NK-92 (cell line): ENCODE measurements around the gene CFAP206.

ENCODE experiments used
- DNase-seq: peaks from one replicate; lab custom pipeline; 2025; ENCODE audit not compliant: unreplicated experiment; lab: John Stamatoyannopoulos, UW

CFAP206 gene, protein sequence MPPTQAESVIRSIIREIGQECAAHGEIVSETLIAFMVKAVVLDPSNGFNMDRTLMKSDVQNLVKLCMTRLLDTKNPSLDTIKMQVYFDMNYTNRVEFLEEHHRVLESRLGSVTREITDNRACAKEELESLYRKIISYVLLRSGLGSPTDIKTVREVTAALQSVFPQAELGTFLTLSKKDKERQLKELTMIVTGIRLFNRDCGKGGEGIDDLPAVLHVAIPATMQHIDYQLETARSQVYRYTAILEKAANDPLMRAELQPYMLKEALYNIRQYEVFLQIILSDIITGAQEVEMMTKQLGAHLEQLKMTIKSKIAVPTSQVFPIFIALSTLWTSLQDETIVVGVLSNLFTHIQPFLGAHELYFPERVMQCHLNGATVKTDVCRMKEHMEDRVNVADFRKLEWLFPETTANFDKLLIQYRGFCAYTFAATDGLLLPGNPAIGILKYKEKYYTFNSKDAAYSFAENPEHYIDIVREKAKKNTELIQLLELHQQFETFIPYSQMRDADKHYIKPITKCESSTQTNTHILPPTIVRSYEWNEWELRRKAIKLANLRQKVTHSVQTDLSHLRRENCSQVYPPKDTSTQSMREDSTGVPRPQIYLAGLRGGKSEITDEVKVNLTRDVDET

GRCh38 chr6:87407901-87408720, at the start of gene CFAP206:
CFAP206 (plus strand) TSS chr6:87407972; CDS start chr6:87409840, 1,868 bp downstream.
- DNase-seq, result no peak

DNA sequence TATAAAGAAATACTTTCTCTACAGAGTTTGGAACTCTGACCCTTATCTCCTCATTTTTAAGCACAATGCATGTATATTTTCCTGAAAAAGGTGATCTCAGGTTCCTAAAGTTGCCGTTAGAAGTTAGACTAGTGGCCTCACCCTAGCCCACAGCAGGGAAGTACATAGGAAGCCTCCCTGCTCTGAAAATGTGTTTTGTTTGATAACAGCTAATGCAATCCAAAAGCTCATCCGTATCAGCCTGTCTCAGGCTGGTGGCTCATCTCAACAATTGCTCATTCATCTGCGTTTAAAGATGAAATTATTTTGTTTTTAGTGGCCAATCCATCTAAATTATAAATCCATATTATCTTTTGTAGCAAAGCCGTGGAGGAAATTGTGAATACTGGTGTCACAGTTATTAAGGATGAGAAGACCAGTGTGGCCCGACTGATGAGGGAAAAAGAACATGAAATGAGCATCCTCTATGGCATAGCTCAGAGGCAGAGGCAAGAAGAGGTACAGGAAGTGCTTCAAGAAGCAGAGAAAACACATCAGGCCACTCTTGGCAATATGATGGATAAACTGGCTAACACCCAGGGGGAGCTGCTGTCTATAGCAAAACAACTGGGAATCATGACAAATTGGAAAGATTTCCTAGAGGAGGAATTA, 43.0 kb upstream of the CFAP206 start:
- DNase-seq, result no peak

GRCh38 chr6:87366072-87366827, 41.5 kb upstream of the CFAP206 start:
- DNase-seq, result no peak

DNA sequence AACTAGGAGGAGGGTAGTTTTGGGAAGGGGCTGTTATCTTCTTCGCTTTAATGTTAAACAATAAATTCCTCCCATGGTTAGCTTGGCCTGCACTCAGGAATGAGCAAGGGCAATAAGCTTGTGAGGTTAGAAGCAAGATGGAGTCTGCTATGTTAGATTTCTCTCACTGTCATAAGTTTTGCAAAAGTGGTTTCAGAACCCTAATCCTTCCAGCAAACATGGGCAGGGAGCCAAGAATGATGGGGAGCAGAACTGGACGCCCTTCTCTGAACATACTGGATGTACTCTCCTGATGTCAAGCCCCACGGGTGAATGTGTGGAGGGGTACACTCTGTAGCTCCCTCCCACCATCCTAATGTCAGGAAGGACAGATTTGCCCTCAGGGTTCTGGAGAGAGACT, 40.9 kb upstream of the CFAP206 start:
- no peak for DNase-seq

DNA sequence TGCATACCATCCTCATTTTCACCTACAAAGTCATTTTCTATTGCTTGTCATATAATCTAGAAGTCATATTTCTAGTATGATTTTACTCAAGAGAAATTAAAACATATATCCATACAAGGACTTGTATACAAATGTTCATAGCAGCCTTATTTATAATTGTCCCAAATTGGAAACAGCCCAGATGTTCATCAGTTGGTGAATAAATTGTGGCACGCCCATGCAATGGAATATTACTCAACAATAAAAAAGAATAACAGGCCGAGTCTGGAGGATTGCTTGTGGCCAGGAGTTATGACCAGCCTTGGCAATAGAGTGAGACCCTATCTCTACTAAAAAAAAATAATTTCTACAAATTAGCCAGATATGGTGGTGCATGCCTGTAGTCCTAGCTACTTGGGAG, 34.4 kb upstream of the CFAP206 start:
- DNase-seq, result no peak

- DNase-seq, result no peak
Measured at GRCh38 chr6:87375315-87375714, 32.5 kb upstream of the CFAP206 start.

- no peak for DNase-seq
Measured at GRCh38 chr6:87376643-87377042, 31.1 kb upstream of the CFAP206 start.

- no peak for DNase-seq
Measured at GRCh38 chr6:87378947-87379346, 28.8 kb upstream of the CFAP206 start.

GRCh38 chr6:87382861-87383260, 24.9 kb upstream of the CFAP206 start:
- no peak for DNase-seq

DNA sequence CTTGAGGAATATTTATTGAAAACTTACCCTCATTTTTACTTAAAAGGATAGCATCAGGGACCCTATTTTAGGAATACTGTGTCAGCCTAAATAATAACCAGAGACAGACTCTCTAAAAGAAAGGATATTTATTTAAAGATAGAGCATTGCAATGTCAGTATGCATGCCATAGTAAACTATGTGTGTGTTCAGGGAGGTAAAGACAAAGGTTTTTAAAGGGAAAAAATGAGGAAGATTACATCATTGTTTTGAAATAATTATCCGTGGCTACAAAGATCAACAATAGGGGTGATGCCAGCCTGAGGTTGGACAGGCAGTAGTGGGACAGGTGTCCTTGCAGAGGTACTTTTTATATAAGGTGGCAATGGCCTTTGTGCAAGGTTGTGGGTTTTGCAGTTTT, 23.7 kb upstream of the CFAP206 start:
- DNase-seq, result no peak

DNA sequence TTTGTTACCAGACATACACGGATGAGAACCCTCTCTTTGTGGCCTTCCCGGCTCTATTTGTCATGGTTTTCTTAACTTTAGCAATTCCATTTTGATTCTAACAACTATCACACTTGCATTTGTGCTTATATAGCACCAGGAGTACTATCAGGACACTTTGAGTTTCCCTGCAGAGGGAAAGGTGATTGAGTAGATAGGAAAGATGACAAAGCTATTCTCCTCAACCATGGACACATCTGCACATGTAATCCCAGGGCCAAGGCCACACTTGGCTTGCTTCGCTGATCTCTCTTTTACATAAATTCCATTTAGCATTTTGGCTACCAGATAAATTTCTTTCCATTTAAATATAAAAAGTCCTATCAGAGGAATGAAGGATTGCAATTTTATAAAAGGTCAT, 23.3 kb upstream of the CFAP206 start:
- DNase-seq, result no peak

DNA sequence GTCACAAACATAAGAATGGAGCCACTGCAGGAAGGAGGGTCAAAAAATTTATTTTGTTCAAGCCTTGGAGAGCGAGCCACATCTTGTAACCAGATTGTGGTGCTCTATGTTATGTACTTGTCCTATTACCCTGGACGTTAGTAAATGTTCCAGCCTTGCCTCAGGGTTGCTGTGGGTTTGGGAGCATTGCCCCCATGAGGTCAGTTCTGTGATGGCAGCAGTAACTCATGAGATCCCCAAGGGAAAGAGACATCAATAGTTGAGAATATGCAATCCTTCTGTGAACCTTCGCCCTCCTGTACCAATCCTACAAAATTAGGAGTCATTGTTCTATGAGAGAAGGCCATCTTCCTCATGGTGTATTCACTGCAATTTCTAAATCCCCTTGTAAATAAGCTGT, 16.4 kb upstream of the CFAP206 start:
- DNase-seq, result no peak

DNA sequence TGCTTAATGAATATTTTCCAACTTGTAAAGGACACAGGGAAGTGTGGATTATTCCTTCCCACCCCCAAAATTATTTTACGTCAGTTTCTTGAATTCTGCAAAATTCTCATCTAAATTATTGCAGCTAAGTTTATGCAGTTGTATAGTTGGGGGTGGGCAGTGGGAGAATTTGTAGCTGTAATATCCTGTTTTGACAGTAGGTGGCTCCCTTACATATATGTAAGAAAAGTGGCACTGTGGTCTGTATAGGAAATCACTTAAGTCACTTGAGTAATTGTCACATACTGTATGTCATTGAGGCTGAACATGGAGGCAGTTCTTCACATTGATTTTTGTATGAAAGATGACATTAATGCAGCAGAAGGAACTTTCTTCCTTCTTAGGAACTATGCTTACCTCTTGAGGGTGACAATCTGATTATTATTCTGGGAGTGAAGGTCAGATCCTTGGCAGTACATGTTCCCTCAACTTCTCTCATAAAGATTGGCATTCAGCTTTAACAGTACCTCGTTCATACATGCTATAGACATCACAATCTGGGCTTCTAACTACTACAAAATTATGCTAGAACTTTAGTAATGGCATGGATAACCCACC, 14.6 kb upstream of the CFAP206 start:
- no peak for DNase-seq

GRCh38 chr6:87395431-87395830, 12.3 kb upstream of the CFAP206 start:
- DNase-seq, result no peak

GRCh38 chr6:87396595-87397392, 11.0 kb upstream of the CFAP206 start:
- no peak for DNase-seq

GRCh38 chr6:87397656-87398055, 10.1 kb upstream of the CFAP206 start:
- DNase-seq, result no peak

GRCh38 chr6:87401832-87402231, 5.9 kb upstream of the CFAP206 start:
- no peak for DNase-seq

DNA sequence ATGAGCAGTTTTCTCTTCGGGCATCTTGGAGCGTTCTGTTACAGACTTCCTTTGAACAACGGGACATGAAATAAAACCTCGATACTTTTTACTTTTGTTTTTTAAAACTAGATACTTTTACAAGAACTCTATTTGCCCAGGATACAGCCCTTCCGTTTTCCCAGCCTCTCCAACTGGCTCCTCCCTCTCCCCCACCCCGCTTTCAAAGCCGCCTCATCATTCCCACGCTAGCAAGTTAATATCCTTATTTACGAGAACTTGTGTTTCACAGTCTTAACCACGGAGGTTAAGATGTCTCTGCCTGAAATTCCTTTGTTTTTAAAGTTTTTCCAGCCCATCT, 241 bp upstream of the CFAP206 start:
- no peak for DNase-seq

GRCh38 chr6:87408721-87409155, 966 bp downstream of the CFAP206 start:
- DNase-seq, result no peak
